WTC11 (cell line): Measurements from ENCODE around the gene HMGCS2. TPM values are rescaled to one million over a fixed set of nuclear protein-coding genes. Genes with fewer than 3 reads are reported as not detected.

Experiments
- ATAC-seq: fragments of 200-7000 bp; cut with Tn5 transposase; 2 replicates; pipeline ENCODE4 v1.10.0; 2021; ENCODE audit warnings: mild to moderate bottlenecking, moderate library complexity
- CTCF ChIA-PET: fragments of 300-600 bp; sonication (Branson Sonifier 250); formaldehyde crosslinking; loops from one replicate; lab custom pipeline; 2021; ENCODE audit warnings: antibody characterized with exemption; lab: Charles Lee
- POLR2A ChIA-PET: fragments of 350-600 bp; sonication (Branson Sonifier 250); formaldehyde crosslinking; loops from one replicate; lab custom pipeline; 2021; ENCODE audit warnings: antibody characterized with exemption; lab: Charles Lee
- DNase-seq: peaks from one replicate; pipeline ENCODE4 v3.0.0; 2021; ENCODE audit warnings: low spot score
- H3K27ac Mint-ChIP-seq: 2 replicates; pipeline ENCODE4 v1.8.0; 2021; ENCODE audit warnings: mixed read lengths
- H3K27me3 Mint-ChIP-seq: 2 replicates; pipeline ENCODE4 v1.8.0; 2021; ENCODE audit warnings: low read depth, mild to moderate bottlenecking, moderate library complexity, mixed read lengths
- H3K36me3 Mint-ChIP-seq: 2 replicates; pipeline ENCODE4 v1.8.0; 2021; ENCODE audit warnings: mixed read lengths
- H3K4me1 Mint-ChIP-seq: 2 replicates; pipeline ENCODE4 v1.8.0; 2022; ENCODE audit warnings: mixed read lengths
- H3K4me3 Mint-ChIP-seq: 2 replicates; pipeline ENCODE4 v1.8.0; 2021; ENCODE audit warnings: mild to moderate bottlenecking, moderate library complexity, mixed read lengths
- H3K9me3 Mint-ChIP-seq: 2 replicates; pipeline ENCODE4 v1.8.0; 2021; ENCODE audit warnings: mixed read lengths
- ATF3 ChIP-seq: sonication (generic); formaldehyde crosslinking; conservative IDR thresholded peaks from 2 replicates; pipeline ENCODE4 v1.8.1; 2022; ENCODE audit warnings: mild to moderate bottlenecking, missing genetic modification reagents
- ERG ChIP-seq: fragments of 250-450 bp; sonication (Bioruptor Pico); IDR thresholded peaks from 2 replicates; pipeline ENCODE4 v1.8.0; 2021; ENCODE audit warnings: mild to moderate bottlenecking
- ETV6 ChIP-seq: sonication (generic); formaldehyde crosslinking; IDR thresholded peaks from 2 replicates; pipeline ENCODE4 v1.8.1; 2022; ENCODE audit warnings: mild to moderate bottlenecking, missing genetic modification reagents
- FOXJ3 ChIP-seq: sonication (generic); formaldehyde crosslinking; IDR thresholded peaks from 2 replicates; pipeline ENCODE4 v1.9.0; 2021; ENCODE audit warnings: missing genetic modification reagents, mild to moderate bottlenecking, borderline replicate concordance
- FOXP1 ChIP-seq: sonication (generic); formaldehyde crosslinking; IDR thresholded peaks from 2 replicates; pipeline ENCODE4 v1.8.0; 2022; ENCODE audit warnings: missing genetic modification reagents, mild to moderate bottlenecking, moderate library complexity, borderline replicate concordance
- HMGXB4 ChIP-seq: sonication (generic); formaldehyde crosslinking; IDR thresholded peaks from 2 replicates; pipeline ENCODE4 v1.8.1; 2023; ENCODE audit warnings: mild to moderate bottlenecking, moderate library complexity, missing genetic modification reagents
- IRF2 ChIP-seq: sonication (generic); formaldehyde crosslinking; IDR thresholded peaks from 2 replicates; pipeline ENCODE4 v1.8.0; 2022; ENCODE audit warnings: low read depth, missing genetic modification reagents, borderline replicate concordance
- JUN ChIP-seq: sonication (generic); formaldehyde crosslinking; IDR thresholded peaks from 2 replicates; pipeline ENCODE4 v1.8.0; 2023; ENCODE audit warnings: mild to moderate bottlenecking, missing genetic modification reagents
- NFE2L1 ChIP-seq: sonication (generic); formaldehyde crosslinking; IDR thresholded peaks from 2 replicates; pipeline ENCODE4 v1.8.1; 2023; ENCODE audit warnings: missing genetic modification reagents
- NR2C2 ChIP-seq: sonication (generic); formaldehyde crosslinking; IDR thresholded peaks from 2 replicates; pipeline ENCODE4 v1.8.0; 2022; ENCODE audit warnings: mild to moderate bottlenecking, missing genetic modification reagents
- OVOL2 ChIP-seq: fragments of 250-450 bp; sonication (Bioruptor Pico); IDR thresholded peaks from 2 replicates; pipeline ENCODE4 v1.9.0; 2021; ENCODE audit warnings: mild to moderate bottlenecking, borderline replicate concordance
- RELA ChIP-seq: sonication (generic); formaldehyde crosslinking; IDR thresholded peaks from 2 replicates; pipeline ENCODE4 v1.8.1; 2022; ENCODE audit warnings: missing genetic modification reagents, mild to moderate bottlenecking, borderline replicate concordance
- SOX15 ChIP-seq: fragments of 250-450 bp; sonication (Bioruptor Pico); IDR thresholded peaks from 2 replicates; pipeline ENCODE4 v1.9.0; 2021; ENCODE audit warnings: mild to moderate bottlenecking
- TEAD1 ChIP-seq: sonication (generic); formaldehyde crosslinking; IDR thresholded peaks from 2 replicates; pipeline ENCODE4 v1.8.0; 2022; ENCODE audit warnings: mild to moderate bottlenecking, missing genetic modification reagents
- USF2 ChIP-seq: sonication (generic); formaldehyde crosslinking; IDR thresholded peaks from 2 replicates; pipeline ENCODE4 v1.8.1; 2023; ENCODE audit warnings: mild to moderate bottlenecking, missing genetic modification reagents, moderate library complexity
- ZBTB21 ChIP-seq: sonication (generic); formaldehyde crosslinking; IDR thresholded peaks from 2 replicates; pipeline ENCODE4 v1.8.1; 2023; ENCODE audit warnings: mild to moderate bottlenecking, missing genetic modification reagents, borderline replicate concordance
- ZMAT4 ChIP-seq: fragments of 250-450 bp; sonication (Bioruptor Pico); IDR thresholded peaks from 2 replicates; pipeline ENCODE4 v1.9.0; 2021; ENCODE audit warnings: mild to moderate bottlenecking
- ZNF138 ChIP-seq: sonication (generic); formaldehyde crosslinking; conservative IDR thresholded peaks from 2 replicates; pipeline ENCODE4 v1.8.1; 2022; ENCODE audit warnings: mild to moderate bottlenecking, moderate library complexity, missing genetic modification reagents
- ZNF232 ChIP-seq: sonication (generic); formaldehyde crosslinking; IDR thresholded peaks from 2 replicates; pipeline ENCODE4 v1.8.0; 2022; ENCODE audit warnings: mild to moderate bottlenecking, missing genetic modification reagents
- ZNF416 ChIP-seq: fragments of 250-450 bp; sonication (Bioruptor Pico); IDR thresholded peaks from 2 replicates; pipeline ENCODE4 v1.9.0; 2021; ENCODE audit warnings: mild to moderate bottlenecking, inconsistent platforms
- ZNF512 ChIP-seq: sonication (generic); formaldehyde crosslinking; IDR thresholded peaks from 2 replicates; pipeline ENCODE4 v1.8.1; 2022; ENCODE audit warnings: missing genetic modification reagents, borderline replicate concordance
- ZNF532 ChIP-seq: fragments of 250-450 bp; sonication (Bioruptor Pico); IDR thresholded peaks from 2 replicates; pipeline ENCODE4 v1.9.0; 2021; ENCODE audit warnings: mild to moderate bottlenecking, borderline replicate concordance
- total RNA-seq: library from RNA; stranded (reverse); gene quantifications from 3 replicates; pipeline ENCODE4 v1.2.3, GENCODE V29; 2021

HMGCS2 gene
- total RNA-seq, 1 experiment from 2014 or later, result 0.24 TPM

GRCh38 chr1:119739150-119739549 lies 29.6 kb downstream of the HMGCS2 start (continued):
- TF ChIP-seq RELA (CRISPR knock-in tag), result no peak
- no peak for TF ChIP-seq ETV6
- TF ChIP-seq ZBTB21 (CRISPR knock-in tag), result no peak
- TF ChIP-seq ZNF512 (CRISPR knock-in tag), result no peak
- no peak for TF ChIP-seq ZMAT4
- no peak for TF ChIP-seq TEAD1 (CRISPR knock-in tag)
- no peak for TF ChIP-seq HMGXB4
- TF ChIP-seq ZNF232, result no peak

- CTCF ChIA-PET, result interaction anchor here (1.3 kb wide), 1 partner anchor 127 kb away, joined by 3 read pairs; no protein-coding TSS in a partner anchor
- TF ChIP-seq NR2C2 (CRISPR knock-in tag) (no peak), ZNF138 (CRISPR knock-in tag) (no peak), SOX15 (CRISPR knock-in tag) (no peak), NFE2L1 (CRISPR knock-in tag) (no peak)
- Mint-ChIP-seq H3K9me3 (no peaks in the 10 kb centered on the region), H3K36me3 (peaks cover 86% of the 10 kb centered on the region), H3K27ac (peak overlapping the region; percentile 60; the same call in 1 of the 2 replicates), H3K4me3 (no peak overlapping the region), H3K4me1 (no peaks in the 10 kb centered on the region), H3K27me3 (no peaks in the 10 kb centered on the region)
- no peak for DNase-seq
- no peak for ATAC-seq
- POLR2A ChIA-PET, result interaction anchor here (0.7 kb wide), 1 partner anchor 17 kb away, joined by 3 read pairs; no protein-coding TSS in a partner anchor
Observed at GRCh38 chr1:119738100-119738720, 30.5 kb downstream of the HMGCS2 start.

- Mint-ChIP-seq H3K9me3 (no peaks in the 10 kb centered on the region), H3K4me1 (no peaks in the 10 kb centered on the region), H3K27me3 (no peaks in the 10 kb centered on the region), H3K27ac (0 out of 2 replicates have a peak overlapping the region, but pooled peaks have one; percentile 41), H3K36me3 (peaks cover 88% of the 10 kb centered on the region), H3K4me3 (no peak overlapping the region)
- ChIA-PET POLR2A (no interaction called here), CTCF (interaction anchor here (1.3 kb wide), 1 partner anchor 126 kb away, joined by 3 read pairs; no protein-coding TSS in a partner anchor)
- DNase-seq, result no peak
- no peak for ATAC-seq
- TF ChIP-seq FOXJ3 (CRISPR knock-in tag), result no peak
- no peak for TF ChIP-seq IRF2
- TF ChIP-seq JUN, result no peak
- TF ChIP-seq ERG (CRISPR knock-in tag), result no peak
- no peak for TF ChIP-seq ATF3 (CRISPR knock-in tag)
- no peak for TF ChIP-seq ZNF416 (CRISPR knock-in tag)
- no peak for TF ChIP-seq FOXP1
- no peak for TF ChIP-seq OVOL2
- TF ChIP-seq USF2 (CRISPR knock-in tag), result no peak
- TF ChIP-seq ZNF532 (CRISPR knock-in tag), result no peak
Observed at GRCh38 chr1:119737040-119737682, 31.5 kb downstream of the HMGCS2 start.
